NT2/D1 (cell line): ENCODE measurements around the gene PROK1.

Experiments
- DNase-seq: peaks from one replicate; pipeline ENCODE4 v3.0.0-alpha.2; 2011; ENCODE audit warnings: low read depth, low spot score
- H3K27me3 ChIP-seq: 2 replicates; pipeline ENCODE4 v1.6.0; 2011; ENCODE audit warnings: mild to moderate bottlenecking; ENCODE audit not compliant: insufficient read length, insufficient read depth
- H3K36me3 ChIP-seq: 2 replicates; pipeline ENCODE4 v1.6.1; 2011; ENCODE audit warnings: mild to moderate bottlenecking, low read length, mixed read lengths; ENCODE audit not compliant: insufficient read depth, insufficient read length
- H3K4me1 ChIP-seq: 2 replicates; pipeline ENCODE4 v1.5.1; 2011; ENCODE audit not compliant: insufficient read depth, insufficient read length
- H3K4me3 ChIP-seq: 2 replicates; pipeline ENCODE4 v1.5.1; 2011; ENCODE audit warnings: low read depth; ENCODE audit not compliant: insufficient read length
- H3K9ac ChIP-seq: 2 replicates; pipeline ENCODE4 v1.6.0; 2011; ENCODE audit warnings: low read depth; ENCODE audit not compliant: insufficient read length
- H3K9me3 ChIP-seq: 2 replicates; pipeline ENCODE4 v1.5.1; 2011; ENCODE audit warnings: mild to moderate bottlenecking, low read length; ENCODE audit not compliant: insufficient read depth
- SUZ12 ChIP-seq: IDR thresholded peaks from 2 replicates; pipeline ENCODE4 v1.6.1; 2011; ENCODE audit not compliant: insufficient read length, insufficient read depth; ENCODE audit errors: extremely low read depth
- YY1 ChIP-seq: IDR thresholded peaks from 2 replicates; pipeline ENCODE4 v1.6.1; 2011; ENCODE audit not compliant: insufficient read length, insufficient read depth
- ZNF274 ChIP-seq: IDR thresholded peaks from 2 replicates; pipeline ENCODE4 v1.6.1; 2011; ENCODE audit warnings: mild to moderate bottlenecking, low read depth, low read length

The PROK1 gene

DNA sequence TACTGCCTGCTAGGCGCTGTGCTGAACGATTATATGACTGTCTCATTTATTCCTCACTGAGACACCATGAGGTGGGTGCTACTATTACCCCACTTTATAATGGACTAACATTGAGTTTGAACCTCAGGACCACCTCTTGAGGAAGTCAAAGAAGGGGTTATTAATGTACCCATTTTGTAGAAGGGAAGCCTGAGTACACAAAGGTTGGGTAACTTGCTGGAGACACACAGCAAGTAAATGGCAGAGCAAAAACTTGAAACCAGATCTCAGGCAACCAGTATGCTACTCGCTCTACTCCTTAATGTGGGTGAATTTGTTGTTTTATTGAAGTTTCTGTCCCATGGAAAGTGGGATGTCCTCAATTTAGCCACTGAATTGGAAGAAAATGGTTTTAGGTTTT lies 37.9 kb downstream of the PROK1 start:
- Histone ChIP-seq H3K9ac (no peak overlapping the region), H3K4me1 (peaks cover 11% of the 10 kb centered on the region), H3K4me3 (no peak overlapping the region), H3K9me3 (no peaks in the 10 kb centered on the region), H3K36me3 (no peaks in the 10 kb centered on the region), H3K27me3 (no peaks in the 10 kb centered on the region)
- DNase-seq: no peak
- TF ChIP-seq YY1: no peak
- no peak for TF ChIP-seq SUZ12
- no peak for TF ChIP-seq ZNF274

DNA sequence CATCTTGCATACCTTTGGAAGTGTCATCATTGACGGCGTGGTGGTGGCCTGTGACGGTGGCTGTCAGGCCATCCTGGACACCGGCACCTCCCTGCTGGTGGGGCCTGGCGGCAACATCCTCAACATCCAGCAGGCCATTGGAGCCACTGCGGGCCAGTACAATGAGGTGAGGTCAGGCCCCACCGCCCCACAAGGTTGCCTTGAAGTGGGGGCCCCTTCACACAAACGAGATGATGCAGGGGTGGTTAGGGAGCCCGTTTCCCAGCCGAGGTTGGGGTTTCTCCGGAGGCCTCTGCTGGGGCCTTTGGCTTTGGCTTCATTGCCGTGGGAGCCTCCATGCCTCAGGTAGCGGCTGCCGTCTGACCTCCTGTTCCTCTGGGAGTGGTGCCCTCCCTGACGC lies 38.5 kb downstream of the PROK1 start:
- Histone ChIP-seq H3K27me3 (no peaks in the 10 kb centered on the region), H3K36me3 (no peaks in the 10 kb centered on the region), H3K4me3 (no peak overlapping the region), H3K9ac (no peak overlapping the region), H3K4me1 (peaks cover 17% of the 10 kb centered on the region), H3K9me3 (no peaks in the 10 kb centered on the region)
- TF ChIP-seq ZNF274 (no peak), SUZ12 (no peak), YY1 (no peak)
- no peak for DNase-seq

DNA sequence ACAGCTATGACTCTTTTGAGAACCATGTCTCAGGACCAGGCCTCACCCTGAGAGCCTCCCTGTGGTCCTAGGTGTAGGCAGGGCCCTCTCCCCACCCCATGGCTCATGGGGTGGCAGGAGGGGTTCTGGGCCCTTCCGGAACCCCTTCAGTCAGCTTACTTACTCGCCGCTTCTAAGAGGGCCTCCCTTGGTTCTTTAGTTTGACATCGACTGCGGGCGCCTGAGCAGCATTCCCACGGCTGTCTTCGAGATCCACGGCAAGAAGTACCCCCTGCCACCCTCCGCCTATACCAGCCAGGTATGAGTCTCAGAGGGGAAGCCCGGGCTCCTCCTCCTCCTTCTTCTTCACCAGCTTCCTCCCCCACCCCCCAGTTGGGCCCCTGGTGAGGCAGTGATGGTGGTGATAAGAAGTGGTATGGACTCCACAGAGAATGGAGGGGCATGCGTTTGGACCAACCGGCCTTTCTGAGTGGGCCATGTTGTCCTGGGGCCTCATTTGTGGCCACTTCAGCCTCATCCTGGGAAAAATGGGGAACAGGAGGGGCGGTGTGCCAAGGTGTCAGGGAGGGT lies 39.1 kb downstream of the PROK1 start:
- H3K36me3 ChIP-seq: no peaks in the 10 kb centered on the region
- TF ChIP-seq SUZ12 (no peak), YY1 (no peak), ZNF274 (no peak)
- peaks cover 19% of the 10 kb centered on the region for H3K4me1 ChIP-seq
- H3K27me3 ChIP-seq: no peaks in the 10 kb centered on the region
- no peak overlapping the region for H3K9ac ChIP-seq
- no peaks in the 10 kb centered on the region for H3K9me3 ChIP-seq
- no peak for DNase-seq
- H3K4me3 ChIP-seq: no peak overlapping the region

DNA sequence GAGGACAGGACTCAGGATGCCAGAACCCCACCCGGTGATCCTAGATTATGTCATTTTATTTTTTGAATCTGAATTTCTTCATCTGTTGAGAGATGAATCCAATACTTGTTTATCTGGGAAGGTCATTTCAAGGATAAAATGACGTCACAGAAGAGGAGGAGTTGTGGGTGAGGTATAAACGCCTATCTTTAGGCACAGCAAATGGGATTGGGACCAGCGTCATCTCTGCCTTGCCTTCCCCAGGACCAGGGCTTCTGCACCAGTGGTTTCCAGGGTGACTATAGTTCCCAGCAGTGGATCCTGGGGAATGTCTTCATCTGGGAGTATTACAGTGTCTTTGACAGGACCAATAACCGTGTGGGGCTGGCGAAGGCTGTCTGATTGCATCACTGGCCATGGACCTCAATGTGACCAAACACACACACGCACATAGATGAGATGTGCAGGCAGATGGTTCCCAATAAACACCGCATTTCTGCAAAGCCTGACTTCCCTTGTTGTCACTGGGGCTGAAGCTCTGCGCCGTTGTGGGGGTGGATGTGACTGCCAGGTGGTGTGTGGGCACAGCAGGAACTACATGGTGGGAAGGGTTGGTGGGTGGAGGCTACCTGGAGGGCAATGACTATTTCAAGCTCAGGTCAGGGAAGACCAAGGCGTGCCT lies 40.0 kb downstream of the PROK1 start:
- no peaks in the 10 kb centered on the region for H3K36me3 ChIP-seq
- no peak for TF ChIP-seq ZNF274
- TF ChIP-seq YY1: no peak
- TF ChIP-seq SUZ12: no peak
- H3K4me1 ChIP-seq: peaks cover 25% of the 10 kb centered on the region
- no peaks in the 10 kb centered on the region for H3K9me3 ChIP-seq
- no peak overlapping the region for H3K9ac ChIP-seq
- no peak overlapping the region for H3K4me3 ChIP-seq
- no peak for DNase-seq
- H3K27me3 ChIP-seq: peaks cover 3% of the 10 kb centered on the region

DNA sequence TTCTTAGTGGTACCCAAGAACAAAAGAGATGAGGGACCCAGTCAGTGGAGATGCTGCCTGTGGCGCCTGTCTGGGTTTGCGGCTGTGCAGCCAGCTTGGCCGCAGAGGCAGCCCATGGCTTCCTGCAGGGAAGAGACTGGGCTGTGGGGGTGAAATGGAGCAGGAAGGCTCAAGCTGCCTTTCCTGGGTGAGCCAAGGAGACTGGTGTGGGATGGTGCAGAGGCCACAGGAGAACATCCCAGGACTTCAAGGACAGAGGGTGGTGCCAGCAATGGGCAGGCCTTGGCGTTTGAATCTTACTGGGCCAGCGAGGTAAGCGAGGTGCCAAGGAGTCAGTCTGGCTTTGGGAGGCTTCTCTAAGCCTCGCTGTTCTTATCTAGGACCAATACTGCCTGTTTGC lies 41.6 kb downstream of the PROK1 start:
- no peak for DNase-seq
- Histone ChIP-seq H3K9me3 (no peaks in the 10 kb centered on the region), H3K4me1 (peaks cover 25% of the 10 kb centered on the region), H3K36me3 (no peaks in the 10 kb centered on the region), H3K4me3 (no peak overlapping the region), H3K27me3 (peaks cover 3% of the 10 kb centered on the region), H3K9ac (no peak overlapping the region)
- TF ChIP-seq SUZ12 (no peak), YY1 (no peak), ZNF274 (no peak)

DNA sequence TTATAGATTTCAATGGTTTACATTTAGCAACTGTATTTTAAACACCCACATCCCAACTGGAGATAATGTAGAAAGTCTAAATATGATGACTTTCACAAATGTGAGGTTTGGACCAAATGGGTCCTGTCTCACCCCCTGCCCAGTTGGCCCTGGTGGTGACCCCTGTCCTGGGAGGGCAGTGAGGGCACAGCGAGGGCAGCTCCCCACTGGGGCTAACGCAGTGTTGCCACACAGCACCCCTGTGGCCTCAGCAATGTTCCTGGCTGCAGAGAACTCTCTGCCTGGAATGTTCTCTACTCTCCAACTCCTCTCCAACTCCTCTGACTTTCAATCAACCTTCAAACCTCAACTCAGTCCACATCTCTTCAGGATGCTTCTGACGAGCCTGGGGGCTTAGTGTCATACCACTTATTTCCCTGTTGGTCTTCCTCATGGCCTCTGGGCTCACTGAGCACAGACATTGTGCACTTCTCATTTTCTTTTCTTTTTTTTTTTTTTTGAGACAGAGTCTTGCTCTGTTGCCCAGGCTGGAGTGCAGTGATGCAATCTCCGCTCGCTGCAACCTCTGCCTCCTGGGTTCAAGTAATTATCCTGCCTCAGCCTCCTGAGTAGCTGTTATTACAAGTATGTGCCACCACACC lies 42.2 kb downstream of the PROK1 start:
- H3K27me3 ChIP-seq: peaks cover 3% of the 10 kb centered on the region
- no peak overlapping the region for H3K4me3 ChIP-seq
- H3K9ac ChIP-seq: no peak overlapping the region
- no peaks in the 10 kb centered on the region for H3K9me3 ChIP-seq
- no peak for DNase-seq
- peaks cover 25% of the 10 kb centered on the region for H3K4me1 ChIP-seq
- no peaks in the 10 kb centered on the region for H3K36me3 ChIP-seq
- TF ChIP-seq ZNF274 (no peak), YY1 (no peak), SUZ12 (no peak)

DNA sequence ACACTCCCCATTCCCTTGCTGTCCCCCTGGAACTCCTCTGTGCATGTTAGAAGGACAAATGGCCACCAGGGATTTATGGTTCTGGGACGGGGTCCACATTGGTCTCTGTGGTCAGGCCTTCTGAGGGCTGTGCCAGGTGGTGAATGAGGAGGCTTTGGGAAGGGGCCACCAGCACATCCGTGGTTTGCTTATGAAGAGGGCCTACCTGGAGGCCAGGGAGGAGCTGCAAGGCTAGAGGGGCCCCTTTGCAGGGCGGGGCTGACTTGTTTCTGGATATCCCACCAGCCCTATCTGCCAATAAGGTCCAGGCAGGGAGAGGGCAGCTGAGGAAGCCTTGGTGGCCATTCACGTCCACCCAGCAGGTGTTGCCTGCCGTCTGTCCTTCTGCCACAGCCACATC lies 43.1 kb downstream of the PROK1 start:
- Histone ChIP-seq H3K27me3 (peaks cover 3% of the 10 kb centered on the region), H3K9ac (no peak overlapping the region), H3K9me3 (no peaks in the 10 kb centered on the region), H3K4me3 (no peak overlapping the region), H3K4me1 (peaks cover 22% of the 10 kb centered on the region), H3K36me3 (no peaks in the 10 kb centered on the region)
- no peak for DNase-seq
- TF ChIP-seq YY1 (no peak), ZNF274 (no peak), SUZ12 (no peak)
